NB4 (cell line): ENCODE results near the gene APOC1.

ENCODE experiments used
- DNase-seq: peaks from one replicate; pipeline ENCODE4 v3.0.0; 2010; ENCODE audit warnings: low read depth
- H3K4me3 ChIP-seq: one replicate; pipeline ENCODE4 v1.5.1; 2011; ENCODE audit warnings: mild to moderate bottlenecking, low read depth, low read length, moderate library complexity
- MYC ChIP-seq: IDR thresholded peaks from 2 replicates; pipeline ENCODE4 v1.6.1; 2011; ENCODE audit warnings: low read depth, low read length
- POLR2A ChIP-seq: IDR thresholded peaks from 2 replicates; pipeline ENCODE4 v1.6.1; 2011; ENCODE audit warnings: mild to moderate bottlenecking; ENCODE audit not compliant: insufficient read length; ENCODE audit errors: extremely low read depth
- TF ChIP-seq, protein P1 (sequence below): IDR thresholded peaks from 2 replicates; pipeline ENCODE4 v1.6.1; 2011; ENCODE audit warnings: low read depth, low read length
- TF ChIP-seq, protein P2 (sequence below): IDR thresholded peaks from one replicate; pipeline ENCODE4 v1.5.1; 2012; ENCODE audit warnings: low read depth, low read length

APOC1 gene

DNA sequence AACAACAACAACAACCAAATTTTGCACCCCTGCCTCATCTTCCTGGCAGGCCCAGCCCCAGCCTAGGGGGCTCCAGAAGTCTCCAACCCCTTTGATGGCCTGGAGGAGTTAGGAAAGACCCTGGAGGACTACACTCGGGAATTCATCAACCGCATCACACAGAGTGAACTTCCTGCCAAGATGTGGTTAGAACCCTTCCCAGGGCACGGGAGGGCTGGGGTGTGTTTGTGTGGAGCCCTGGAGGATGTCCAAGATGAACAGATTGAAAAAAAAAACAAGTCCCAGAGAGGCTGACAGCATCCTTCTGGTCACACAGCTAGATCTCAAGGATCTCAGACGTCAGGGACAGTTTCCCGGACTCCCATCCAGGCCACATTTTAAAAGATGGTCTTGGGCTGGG is 13.3 kb downstream of the APOC1 start:
- DNase-seq = no peak
- TF ChIP-seq MYC (no peak), POLR2A (no peak)
- TF ChIP-seq, protein P1, sequence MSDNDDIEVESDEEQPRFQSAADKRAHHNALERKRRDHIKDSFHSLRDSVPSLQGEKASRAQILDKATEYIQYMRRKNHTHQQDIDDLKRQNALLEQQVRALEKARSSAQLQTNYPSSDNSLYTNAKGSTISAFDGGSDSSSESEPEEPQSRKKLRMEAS = no peak
- TF ChIP-seq, protein P2, sequence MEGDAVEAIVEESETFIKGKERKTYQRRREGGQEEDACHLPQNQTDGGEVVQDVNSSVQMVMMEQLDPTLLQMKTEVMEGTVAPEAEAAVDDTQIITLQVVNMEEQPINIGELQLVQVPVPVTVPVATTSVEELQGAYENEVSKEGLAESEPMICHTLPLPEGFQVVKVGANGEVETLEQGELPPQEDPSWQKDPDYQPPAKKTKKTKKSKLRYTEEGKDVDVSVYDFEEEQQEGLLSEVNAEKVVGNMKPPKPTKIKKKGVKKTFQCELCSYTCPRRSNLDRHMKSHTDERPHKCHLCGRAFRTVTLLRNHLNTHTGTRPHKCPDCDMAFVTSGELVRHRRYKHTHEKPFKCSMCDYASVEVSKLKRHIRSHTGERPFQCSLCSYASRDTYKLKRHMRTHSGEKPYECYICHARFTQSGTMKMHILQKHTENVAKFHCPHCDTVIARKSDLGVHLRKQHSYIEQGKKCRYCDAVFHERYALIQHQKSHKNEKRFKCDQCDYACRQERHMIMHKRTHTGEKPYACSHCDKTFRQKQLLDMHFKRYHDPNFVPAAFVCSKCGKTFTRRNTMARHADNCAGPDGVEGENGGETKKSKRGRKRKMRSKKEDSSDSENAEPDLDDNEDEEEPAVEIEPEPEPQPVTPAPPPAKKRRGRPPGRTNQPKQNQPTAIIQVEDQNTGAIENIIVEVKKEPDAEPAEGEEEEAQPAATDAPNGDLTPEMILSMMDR = no peak
- H3K4me3 ChIP-seq = no peak overlapping the region

DNA sequence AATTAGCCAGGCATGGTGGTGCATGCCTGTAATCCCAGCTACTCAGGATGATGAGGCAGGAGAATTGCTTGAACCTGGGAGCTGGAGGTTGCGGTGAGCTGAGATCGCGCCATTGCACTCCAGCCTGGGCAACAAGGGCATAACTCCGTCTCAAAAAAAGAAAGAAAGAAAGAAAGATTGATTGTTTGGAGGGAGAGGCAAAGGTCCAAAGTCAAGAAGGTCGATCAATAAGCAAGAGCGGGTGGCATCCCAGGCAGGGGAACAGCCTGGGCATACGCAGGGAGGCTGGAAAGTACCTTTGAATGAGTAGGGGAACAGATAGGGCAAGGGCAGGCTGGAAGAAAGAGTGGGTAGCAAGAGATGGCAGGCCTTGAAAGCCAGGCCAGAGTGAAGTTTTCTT is 15.7 kb downstream of the APOC1 start:
- no peak for DNase-seq
- TF ChIP-seq, protein P1 = no peak
- TF ChIP-seq, protein P2 = no peak
- no peak for TF ChIP-seq POLR2A
- H3K4me3 ChIP-seq = no peak overlapping the region

DNA sequence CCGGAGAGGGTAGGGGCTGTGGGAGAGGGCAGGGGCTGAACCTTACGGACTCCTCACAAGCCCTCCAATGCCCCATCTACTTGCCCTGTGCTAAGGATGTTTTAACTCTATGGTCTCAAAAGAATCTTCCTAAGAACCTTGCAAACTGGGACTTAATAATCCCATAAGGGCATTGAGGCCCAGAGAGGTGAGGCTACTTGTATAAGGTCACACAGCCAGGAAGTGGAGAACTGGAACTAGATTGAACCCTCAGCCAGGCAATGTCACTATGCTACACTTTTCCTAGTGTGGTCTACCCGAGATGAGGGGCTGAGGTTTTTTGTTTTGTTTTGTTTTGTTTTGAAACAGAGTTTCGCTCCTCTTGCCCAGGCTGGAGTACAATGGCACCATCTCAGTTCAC is 17.1 kb downstream of the APOC1 start:
- TF ChIP-seq MYC (no peak), POLR2A (no peak)
- TF ChIP-seq, protein P2 = no peak
- TF ChIP-seq, protein P1 = no peak
- no peak overlapping the region for H3K4me3 ChIP-seq
- DNase-seq = no peak

DNA sequence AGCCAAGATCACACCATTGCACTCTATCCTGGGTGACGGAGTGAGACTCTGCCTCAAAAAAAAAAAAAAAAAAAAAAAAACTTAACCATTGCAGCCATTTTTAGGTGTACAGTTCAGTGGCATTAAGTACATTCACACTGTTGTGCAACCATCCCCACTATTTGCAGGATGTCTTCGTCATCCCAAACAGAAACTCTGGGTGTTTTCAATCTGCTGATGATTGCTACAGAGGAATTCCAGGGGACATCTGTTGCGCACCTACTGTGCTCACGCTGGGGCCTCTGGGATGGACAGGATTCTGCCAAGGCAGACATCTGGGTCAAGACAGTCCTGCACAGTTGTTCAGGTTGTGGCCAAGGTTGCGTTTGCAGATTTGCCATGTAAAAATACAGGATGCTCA is 25.3 kb downstream of the APOC1 start:
- H3K4me3 ChIP-seq = no peak overlapping the region
- no peak for DNase-seq
- TF ChIP-seq MYC = no peak
- TF ChIP-seq, protein P1 = no peak
- TF ChIP-seq, protein P2 = no peak
- TF ChIP-seq POLR2A = no peak

DNA sequence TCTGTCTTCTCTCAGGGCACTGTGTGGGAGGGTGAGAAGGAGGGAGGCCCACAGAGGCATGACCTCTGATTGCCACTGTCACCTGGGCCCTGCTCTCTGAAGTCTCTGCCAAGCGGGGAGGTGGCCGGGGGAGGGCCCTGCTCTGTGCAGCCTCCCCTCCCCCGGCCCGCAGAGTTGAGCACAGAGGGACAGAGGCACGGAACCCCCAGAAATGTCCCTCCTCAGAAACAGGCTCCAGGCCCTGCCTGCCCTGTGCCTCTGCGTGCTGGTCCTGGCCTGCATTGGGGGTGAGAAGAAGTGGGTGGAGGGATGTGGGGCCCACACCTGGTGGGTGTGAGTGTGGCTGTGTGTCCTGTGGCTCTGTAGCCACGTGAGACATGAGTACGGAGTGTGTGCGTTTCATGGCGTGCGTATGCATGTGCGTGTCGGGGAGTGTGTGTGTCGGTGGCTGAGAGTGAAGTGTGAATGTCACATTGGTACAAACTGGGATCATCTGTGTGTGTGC is 27.7 kb downstream of the APOC1 start, which contains the start of gene APOC4:
TSS of gene APOC4 (plus strand) at position 171 of the 505 bp plus-strand sequence. CDS start at position 212, 41 bp downstream.
- H3K4me3 ChIP-seq = no peak within 1 kb of the TSS
- DNase-seq = no peak
- TF ChIP-seq MYC = no peak
- TF ChIP-seq POLR2A = no peak
- TF ChIP-seq, protein P2 = no peak

DNA sequence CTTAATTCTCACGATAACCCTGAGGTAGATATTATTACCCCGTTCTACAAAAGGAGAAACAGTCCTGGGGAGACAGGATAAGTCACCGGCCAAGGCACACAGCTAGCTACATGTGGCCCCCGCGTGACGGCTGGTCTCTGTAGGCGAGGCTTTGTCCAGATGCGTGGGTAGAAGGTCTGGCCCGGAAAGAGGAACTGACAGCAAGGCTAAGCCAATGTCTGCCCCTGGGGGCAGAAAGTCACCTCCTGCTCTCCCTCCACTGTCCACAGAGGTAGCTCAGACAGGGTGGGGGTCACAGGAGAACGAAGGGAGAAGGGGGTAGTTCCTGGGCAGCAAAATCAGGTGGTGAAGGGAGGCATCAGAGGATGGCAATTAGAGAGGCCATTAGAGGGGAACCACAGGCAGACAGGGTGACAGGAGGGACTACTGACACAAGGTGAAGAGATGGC is 29.4 kb downstream of the APOC1 start:
- H3K4me3 ChIP-seq = no peak overlapping the region
- TF ChIP-seq, protein P1 = peak; percentile 90
- TF ChIP-seq POLR2A (peak; percentile 14), MYC (peak; percentile 87)
- TF ChIP-seq, protein P2 = no peak
- peak; percentile 86 for DNase-seq
